B cell (primary cell): Measurements from ENCODE around the gene CDIP1. TPM values are rescaled to one million over a fixed set of nuclear protein-coding genes. Genes with fewer than 3 reads are reported as not detected.

ENCODE experiments used
- ATAC-seq: fragments of 200-7000 bp; cut with Tn5 transposase; one replicate; pipeline ENCODE4 v1.10.0; 2021; ENCODE audit warnings: low read depth, mild to moderate bottlenecking, moderate number of reproducible peaks, moderate library complexity
- CTCF ChIA-PET: fragments of 350-600 bp; sonication (Branson Sonifier 250); formaldehyde crosslinking; loops from one replicate; lab custom pipeline; 2021; ENCODE audit warnings: antibody characterized with exemption, inconsistent platforms; lab: Charles Lee
- POLR2A ChIA-PET: fragments of 350-600 bp; sonication (Branson Sonifier 250); formaldehyde crosslinking; loops from one replicate; lab custom pipeline; 2021; ENCODE audit warnings: antibody characterized with exemption; lab: Charles Lee
- DNase-seq: peaks from one replicate; pipeline ENCODE4 v3.0.0; 2013
- H2AFZ ChIP-seq: 2 replicates; pipeline ENCODE4 v1.6.1; 2012; ENCODE audit warnings: mild to moderate bottlenecking, low read depth, low read length; ENCODE audit not compliant: insufficient read depth, poor library complexity, severe bottlenecking
- H3K27ac ChIP-seq, 2 donors: 1 replicate in 1 of 2; 2 replicates in 1 of 2; pipeline ENCODE4 v1.5.1; 2012 to 2013; ENCODE audit warnings: low read length in 2 of 2, mild to moderate bottlenecking in 2 of 2, moderate library complexity in 1 of 2
- H3K27me3 ChIP-seq, 4 experiments: fragments of 200-600 bp in 1 of 4; sonication (generic) in 1 of 4; replicated peaks in 1 of 4; 1 replicate in 2 of 4; 2 replicates in 2 of 4; pipeline versions ENCODE4 v1.6.1 to v1.7.0; 2013 to 2016; ENCODE audit warnings: low read length in 3 of 4, mild to moderate bottlenecking in 2 of 4, mixed read lengths in 1 of 4, moderate library complexity in 1 of 4; ENCODE audit not compliant: insufficient read depth in 4 of 4, control insufficient read depth in 3 of 4; ENCODE audit errors: control extremely low read depth in 1 of 4
- H3K36me3 ChIP-seq, 2 experiments: replicated peaks in 1 of 2; 1 replicate in 1 of 2; 2 replicates in 1 of 2; pipeline versions ENCODE4 v1.6.1 to v1.7.1; 2013; ENCODE audit warnings: low read length in 1 of 2; ENCODE audit not compliant: insufficient read depth in 2 of 2, control insufficient read depth in 1 of 2; ENCODE audit errors: control extremely low read depth in 1 of 2, extremely low read depth in 1 of 2
- H3K4me1 ChIP-seq, 2 donors: fragments of 200-600 bp in 1 of 2; sonication (generic) in 1 of 2; 1 replicate in 1 of 2; 2 replicates in 1 of 2; pipeline versions ENCODE4 v1.5.1 to v1.6.1; 2013 to 2017; ENCODE audit warnings: low read length in 2 of 2; ENCODE audit not compliant: control insufficient read depth in 2 of 2, insufficient read depth in 2 of 2
- H3K4me2 ChIP-seq: replicated peaks from 2 replicates; pipeline ENCODE3; 2012; ENCODE audit warnings: mild to moderate bottlenecking, low read depth, low read length; ENCODE audit not compliant: poor library complexity, severe bottlenecking
- H3K4me3 ChIP-seq, 5 experiments: fragments of 200-600 bp in 1 of 5; sonication (generic) in 1 of 5; 1 replicate in 3 of 5; 2 replicates in 2 of 5; pipeline versions ENCODE4 v1.5.1 to v1.7.0; 2011 to 2016; ENCODE audit warnings: low read length in 4 of 5, mild to moderate bottlenecking in 4 of 5, low read depth in 2 of 5, control low read depth in 1 of 5, moderate library complexity in 1 of 5; ENCODE audit not compliant: insufficient read depth in 1 of 5; ENCODE audit errors: control extremely low read depth in 1 of 5, extremely low read depth in 1 of 5
- H3K79me2 ChIP-seq: fragments of 200-600 bp; sonication (generic); one replicate; pipeline ENCODE4 v1.6.0; 2016; ENCODE audit warnings: low read length; ENCODE audit not compliant: control insufficient read depth, insufficient read depth
- H3K9ac ChIP-seq: fragments of 200-600 bp; sonication (generic); 2 replicates; pipeline ENCODE4 v1.6.1; 2017; ENCODE audit warnings: mild to moderate bottlenecking, low read length, moderate library complexity
- H3K9me3 ChIP-seq, 3 donors: one replicate each; pipeline versions ENCODE4 v1.6.1 to v1.7.1; 2013; ENCODE audit warnings: low read length in 2 of 3; ENCODE audit not compliant: control insufficient read depth in 2 of 3, insufficient read depth in 1 of 3; ENCODE audit errors: control extremely low read depth in 1 of 3
- H4K20me1 ChIP-seq: 2 replicates; pipeline ENCODE4 v1.6.0; 2012; ENCODE audit warnings: mild to moderate bottlenecking, low read length; ENCODE audit not compliant: insufficient read depth, control insufficient read depth, poor library complexity, severe bottlenecking
- H3K27ac Mint-ChIP-seq: one replicate; pipeline ENCODE4 v1.8.0; 2021; ENCODE audit warnings: mixed read lengths
- H3K27me3 Mint-ChIP-seq: one replicate; pipeline ENCODE4 v1.8.0; 2021; ENCODE audit warnings: mixed read lengths
- H3K4me1 Mint-ChIP-seq: one replicate; pipeline ENCODE4 v1.8.0; 2021; ENCODE audit warnings: mixed read lengths
- H3K4me3 Mint-ChIP-seq: one replicate; pipeline ENCODE4 v1.8.0; 2021; ENCODE audit warnings: mixed read lengths
- H3K9me3 Mint-ChIP-seq: one replicate; pipeline ENCODE4 v1.8.0; 2022; ENCODE audit warnings: mixed read lengths; ENCODE audit not compliant: insufficient read depth
- CTCF ChIP-seq: fragments of 200-600 bp; IDR thresholded peaks from one replicate; pipeline ENCODE4 v1.8.0; 2022; ENCODE audit warnings: antibody characterized with exemption, mild to moderate bottlenecking
- EZH2 ChIP-seq: IDR thresholded peaks from 2 replicates; pipeline ENCODE4 v1.6.1; 2012; ENCODE audit warnings: borderline replicate concordance, low read depth, mild to moderate bottlenecking, moderate library complexity, low read length; ENCODE audit not compliant: insufficient read depth, poor library complexity, severe bottlenecking
- WGBS: methylation state at CpG from one replicate; pipeline ENCODE4 v1.1.5; 2013; ENCODE audit warnings: missing lambda C conversion rate; ENCODE audit not compliant: insufficient coverage; 5-methylcytosine and 5-hydroxymethylcytosine counted together
- intact Hi-C: fragments of 100-400 bp; cut with micrococcal nuclease; formaldehyde crosslinking; loops from one replicate; pipeline ENCODE4 v1.10.0; 2022
- polyA minus RNA-seq: library from RNA; depleted of rRNA, polyadenylated mRNA; stranded (reverse); fragments of >200 nt; gene quantifications from 2 replicates; pipeline ENCODE4 v1.2.3, GENCODE V29; 2012
- polyA plus RNA-seq: library from polyadenylated mRNA; depleted of rRNA; stranded (reverse); fragments of >200 nt; gene quantifications from 2 replicates; pipeline ENCODE4 v1.2.3, GENCODE V29; 2012
- total RNA-seq, 2 donors: library from RNA; stranded (reverse); fragments of 120-200 nt in 1 of 2; gene quantifications; 1 replicate in 1 of 2; 2 replicates in 1 of 2; pipeline versions ENCODE4 v1.2.3 to v1.2.4, GENCODE V29; 2013 to 2022

CDIP1 gene
- total RNA-seq (18.0 and 20.3 TPM in 2 replicates), polyA plus RNA-seq (12.8 and 12.9 TPM in 2 replicates), polyA minus RNA-seq (13.8 and 16.3 TPM in 2 replicates)
- total RNA-seq (2013): 13.5 TPM

DNA sequence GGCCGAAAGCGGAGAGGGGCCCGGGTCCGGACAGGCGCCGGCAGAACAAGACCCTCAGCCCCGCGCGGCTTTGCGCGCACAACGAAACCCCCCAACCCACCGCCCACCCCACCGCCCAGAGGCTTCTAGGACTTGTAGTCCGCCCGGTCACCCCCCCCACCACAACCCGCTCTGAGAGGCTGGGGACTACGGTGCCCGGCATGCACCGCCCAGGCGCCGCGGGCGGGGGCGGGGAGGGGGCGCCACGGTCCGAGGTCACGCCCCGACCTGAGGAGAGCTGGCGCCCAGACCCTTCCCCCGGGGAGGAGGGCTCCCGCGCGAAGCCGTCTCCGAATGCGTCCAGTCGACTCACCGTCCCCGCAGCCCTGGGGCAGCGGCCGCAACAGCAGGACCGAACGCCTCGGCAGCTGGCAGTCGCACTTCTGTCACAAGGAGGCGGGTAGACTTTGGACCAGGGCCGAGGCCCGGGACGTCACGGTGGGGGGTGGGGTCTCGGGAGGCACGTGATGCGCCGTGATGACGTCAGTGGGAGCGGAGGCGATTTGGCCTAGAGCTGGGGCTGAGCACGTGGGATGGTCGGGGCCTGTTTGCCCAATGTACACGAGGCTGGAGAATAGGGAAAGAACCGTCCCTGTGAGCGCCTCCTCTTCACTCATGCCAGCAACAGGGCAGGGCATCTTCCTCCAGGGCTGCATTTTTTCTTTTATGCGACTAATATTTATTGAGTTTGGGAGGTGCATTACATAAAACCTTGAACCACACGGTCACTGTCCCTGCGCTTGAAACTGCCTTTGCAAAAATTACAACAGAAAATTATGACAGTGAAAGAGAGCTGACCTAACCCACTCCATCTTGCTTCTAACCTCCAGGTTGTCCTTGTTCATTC, at the start of gene CDIP1:
CDIP1 (minus strand) TSS at position 424 of the 886 bp plus-strand sequence. CDS start 24,643 bp downstream, outside the sequence.
- Histone ChIP-seq H3K4me3 (peak within 1 kb of the TSS; percentile 7 to 93 (median 73)), H3K9me3 (peaks cover 0 to 15% (median 9%) of the 10 kb centered on the region in 3 donors)

More for the DNA sequence above, at the start of gene CDIP1:
- Histone ChIP-seq H3K4me1 (peaks cover 7 to 13% of the 10 kb centered on the region in 2 donors), H3K79me2 (peaks cover 42% of the 10 kb centered on the region), H3K36me3 (no peaks in the 10 kb centered on the region), H3K27me3 (no peaks in the 10 kb centered on the region), H3K27ac (peak within 1 kb of the TSS; percentile 87 to 95), H3K4me2 (peak within 1 kb of the TSS; percentile 97), H3K9ac (peak within 1 kb of the TSS; percentile 88), H2AFZ (peak within 1 kb of the TSS; percentile 83), H4K20me1 (no peaks in the 10 kb centered on the region)
- H3K4me3 Mint-ChIP-seq: peak within 1 kb of the TSS; percentile 92
- H3K9me3 Mint-ChIP-seq: no peaks in the 10 kb centered on the region
- POLR2A ChIA-PET: interaction anchor here (0.6 to 1.6 kb wide), 5 partner anchors 9 to 174 kb away, joined by 3 to 13 read pairs (median 5); no protein-coding TSS in a partner anchor
- peaks cover 14% of the 10 kb centered on the region for H3K4me1 Mint-ChIP-seq
- H3K27ac Mint-ChIP-seq: peak within 1 kb of the TSS; percentile 96
- intact Hi-C loops: loop anchor here (1.0 to 5.0 kb wide), 8 partner anchors 10 to 231 kb away; partner anchors contain the start of genes DNAJA3, HMOX2, MGRN1 and PAM16
- TF ChIP-seq EZH2: no peak
- peak; percentile 24 for TF ChIP-seq CTCF
- H3K27me3 Mint-ChIP-seq: no peaks in the 10 kb centered on the region
- CTCF ChIA-PET: interaction anchor here (1.0 to 2.3 kb wide), 5 partner anchors 9 to 136 kb away, joined by 3 to 18 read pairs (median 4); partner anchors contain the start of gene HMOX2
- WGBS: under 1% methylated on average over 52 of the region's 67 CpGs
- DNase-seq (peak; percentile 99), ATAC-seq (peak; percentile 91)
